GM12878 (cell line): ENCODE results near the gene RALGPS2. TPM values are rescaled to one million over a fixed set of nuclear protein-coding genes. Genes with fewer than 3 reads are reported as not detected.

ENCODE experiments used
- ATAC-seq: fragments of 200-7000 bp; cut with Tn5 transposase; 3 replicates; pipeline ENCODE4 v1.9.1; 2020; ENCODE audit warnings: mild to moderate bottlenecking, moderate library complexity
- BruUV-seq: library from RNA; stranded (reverse); fragments of 400-500 nt; replicated peaks from 2 replicates; lab custom pipeline; 2021; lab: Mats Ljungman, UMichigan
- CTCF ChIA-PET: fragments of 300-600 bp; sonication (Branson Sonifier 250); formaldehyde crosslinking; extraction: SDS; loops from one replicate; lab custom pipeline; 2021; ENCODE audit warnings: inconsistent platforms; lab: Yijun Ruan, JAX
- POLR2A ChIA-PET: fragments of 350-600 bp; formaldehyde crosslinking; extraction: SDS; loops from one replicate; lab custom pipeline; 2021; ENCODE audit warnings: inconsistent platforms; lab: Charles Lee
- RAD21 ChIA-PET: fragments of 300-600 bp; sonication (Branson Sonifier 250); formaldehyde crosslinking; loops from one replicate; lab custom pipeline; 2023; ENCODE audit warnings: antibody characterized with exemption; ENCODE audit not compliant: unreplicated experiment; lab: Charles Lee
- SMC1A ChIA-PET: fragments of 300-600 bp; sonication (Branson Sonifier 250); formaldehyde crosslinking; loops from one replicate; lab custom pipeline; 2023; ENCODE audit not compliant: unreplicated experiment, uncharacterized antibody; lab: Charles Lee
- DNase-seq: peaks from one replicate; pipeline ENCODE4 v3.0.0-alpha.2; 2011; ENCODE audit warnings: low read depth, low spot score
- FAIRE-seq: peaks from 3 replicates; lab custom pipeline; 2011; peaks lifted over from hg19 to GRCh38; lab: Jason Lieb, UNC
- H2AFZ ChIP-seq: 2 replicates; pipeline ENCODE4 v1.6.0; 2011; ENCODE audit warnings: low read depth, low read length, control low read depth; ENCODE audit not compliant: control insufficient read depth
- H3K27ac ChIP-seq: 2 replicates; pipeline ENCODE4 v1.5.1; 2011; ENCODE audit warnings: control low read depth; ENCODE audit not compliant: control insufficient read depth, insufficient read depth
- H3K27me3 ChIP-seq, 2 experiments: replicated peaks in 1 of 2; 2 replicates each; pipeline versions ENCODE4 v1.6.0 to v1.6.1; 2011; ENCODE audit warnings: low read length in 1 of 2; ENCODE audit not compliant: control insufficient read depth in 2 of 2, insufficient read depth in 2 of 2
- H3K36me3 ChIP-seq, 2 experiments: 2 replicates each; pipeline ENCODE4 v1.5.1; 2011; ENCODE audit warnings: low read length in 1 of 2; ENCODE audit not compliant: control insufficient read depth in 2 of 2, insufficient read depth in 2 of 2
- H3K4me1 ChIP-seq: 2 replicates; pipeline ENCODE4 v1.6.1; 2011; ENCODE audit warnings: mild to moderate bottlenecking, low read length, moderate library complexity, mixed read lengths; ENCODE audit not compliant: control insufficient read depth, insufficient read depth
- H3K4me2 ChIP-seq: 2 replicates; pipeline ENCODE4 v1.6.0; 2011; ENCODE audit warnings: control low read depth; ENCODE audit not compliant: control insufficient read depth, insufficient read depth
- H3K4me3 ChIP-seq: fragments of 200-600 bp; sonication (generic); 2 replicates; pipeline ENCODE4 v1.5.1; 2016
- H3K79me2 ChIP-seq: 2 replicates; pipeline ENCODE4 v1.6.0; 2011; ENCODE audit warnings: low read length; ENCODE audit not compliant: control insufficient read depth, insufficient read depth
- H3K9ac ChIP-seq: 2 replicates; pipeline ENCODE4 v1.8.0; 2011; ENCODE audit warnings: low read length, control low read depth, mixed read lengths; ENCODE audit not compliant: control insufficient read depth, insufficient read depth
- H3K9me3 ChIP-seq: replicated peaks from 3 replicates; pipeline ENCODE4 v1.5.1; 2011; ENCODE audit warnings: mild to moderate bottlenecking, low read length; ENCODE audit not compliant: control insufficient read depth, insufficient read depth
- H4K20me1 ChIP-seq: 2 replicates; pipeline ENCODE4 v1.6.0; 2011; ENCODE audit not compliant: control insufficient read depth, insufficient read depth
- BCL3 ChIP-seq: IDR thresholded peaks from 2 replicates; pipeline ENCODE4 v1.6.1; 2011; ENCODE audit warnings: borderline replicate concordance, low read depth, mild to moderate bottlenecking, moderate library complexity, low read length; ENCODE audit not compliant: insufficient read depth, poor library complexity, severe bottlenecking
- E2F8 ChIP-seq: fragments of 450-650 bp; IDR thresholded peaks from 2 replicates; pipeline ENCODE4 v1.6.1; 2018; ENCODE audit warnings: mild to moderate bottlenecking, low read depth, moderate library complexity; ENCODE audit not compliant: partially characterized antibody
- EP300 ChIP-seq, 2 experiments: fragments of 150-350 bp in 1 of 2; IDR thresholded peaks; 2 replicates each; pipeline ENCODE4 v1.6.1; 2011 to 2012; ENCODE audit warnings: low read depth in 2 of 2, low read length in 2 of 2, borderline replicate concordance in 1 of 2, improper control_type of control experiment in 1 of 2, inconsistent platforms in 1 of 2; ENCODE audit not compliant: control insufficient read depth in 1 of 2
- HSF1 ChIP-seq: fragments of 150-350 bp; IDR thresholded peaks from 2 replicates; pipeline ENCODE4 v1.6.1; 2014; ENCODE audit warnings: mild to moderate bottlenecking, low read depth, low read length
- MLLT1 ChIP-seq: fragments of 450-650 bp; IDR thresholded peaks from 2 replicates; pipeline ENCODE4 v1.6.1; 2016; ENCODE audit warnings: mild to moderate bottlenecking
- NFXL1 ChIP-seq: fragments of 450-650 bp; IDR thresholded peaks from 2 replicates; pipeline ENCODE4 v1.6.1; 2017; ENCODE audit warnings: antibody characterized with exemption, mild to moderate bottlenecking, borderline replicate concordance
- RUNX3 ChIP-seq: IDR thresholded peaks from 2 replicates; pipeline ENCODE4 v1.6.1; 2012; ENCODE audit warnings: low read length, inconsistent platforms
- SREBF2 ChIP-seq: IDR thresholded peaks from 2 replicates; pipeline ENCODE4 v1.6.1; 2012; ENCODE audit warnings: mild to moderate bottlenecking, low read length
- SUPT20H ChIP-seq: IDR thresholded peaks from 2 replicates; pipeline ENCODE4 v1.6.1; 2011; ENCODE audit warnings: low read depth, mild to moderate bottlenecking, low read length, moderate library complexity, borderline replicate concordance; ENCODE audit not compliant: control insufficient read depth
- SUZ12 ChIP-seq: fragments of 200-600 bp; sonication (generic); IDR thresholded peaks from one replicate; pipeline ENCODE4 v1.6.1; 2018; ENCODE audit warnings: antibody characterized with exemption, mild to moderate bottlenecking; ENCODE audit not compliant: unreplicated experiment
- ZNF687 ChIP-seq: fragments of 450-650 bp; IDR thresholded peaks from 2 replicates; pipeline ENCODE4 v1.6.1; 2017; ENCODE audit warnings: mild to moderate bottlenecking, moderate library complexity
- WGBS: methylation state at CpG from one replicate; pipeline ENCODE4 v1.1.6; 2016; ENCODE audit warnings: low lambda C conversion rate; ENCODE audit not compliant: insufficient replicate concordance, insufficient coverage; ENCODE audit errors: missing lambda C conversion rate; 5-methylcytosine and 5-hydroxymethylcytosine counted together
- in situ Hi-C: fragments of 300-500 bp; cut with MboI; formaldehyde crosslinking; loops from 9 replicates; pipeline ENCODE4 v1.14.3; 2018; ENCODE audit warnings: mixed read lengths
- intact Hi-C: fragments of 100-400 bp; cut with micrococcal nuclease; formaldehyde crosslinking; loops from one replicate; pipeline ENCODE4 v1.14.2; 2022; ENCODE audit not compliant: unreplicated experiment
- polyA plus RNA-seq, 11 experiments: library from polyadenylated mRNA; depleted of rRNA in 4 of 11; unstranded in 6 of 11; stranded (reverse) in 5 of 11; fragments of >200 nt; fragmentation: Nextera tagmentation in 4 of 11; fragmentation: Illumina TruSeq in 1 of 11; extraction: Ambion mirVana in 4 of 11; extraction: Trizol in 1 of 11; gene quantifications; 1 replicate in 1 of 11; 2 replicates in 10 of 11; pipeline versions ENCODE4 v1.2.1 to v1.2.3, GENCODE V29; 2011 to 2016; ENCODE audit warnings: inconsistent platforms in 2 of 11, missing spikeins in 2 of 11, low read depth in 1 of 11
- total RNA-seq, 4 experiments: library from RNA; depleted of rRNA in 3 of 4; stranded (reverse); fragments of >200 nt in 3 of 4; fragmentation: Illumina TruSeq in 1 of 4; extraction: Trizol in 1 of 4; gene quantifications; 2 replicates each; pipeline versions ENCODE4 v1.2.1 to v1.2.3, GENCODE V29; 2013 to 2021

The RALGPS2 gene
- total and polyA plus RNA-seq, 10 of the 15 experiments (the other 5 are each of a cell fraction or from before 2014, with no cell fraction given) = 0.08 to 3.7 (median 0.50) TPM

GRCh38 chr1:178745260-178745659, 20.2 kb downstream of the RALGPS2 start:
- intact Hi-C loops = no loop called here
- SMC1A ChIA-PET = interaction anchor here (0.5 kb wide), 1 partner anchor 78 kb away, joined by 3 read pairs; no protein-coding TSS in a partner anchor
- no TSS peak for BruUV-seq
- CTCF ChIA-PET = interaction anchor here (0.9 to 1.3 kb wide), 2 partner anchors 9 to 201 kb away, joined by 3 read pairs; no protein-coding TSS in a partner anchor
- H3K27ac ChIP-seq = no peak overlapping the region
- H3K79me2 ChIP-seq = no peaks in the 10 kb centered on the region
- H3K4me1 ChIP-seq = no peaks in the 10 kb centered on the region
- no peak overlapping the region for H3K9ac ChIP-seq
- no peak for FAIRE-seq
- RAD21 ChIA-PET = interaction anchor here (0.7 kb wide), 1 partner anchor 101 kb away, joined by 3 read pairs; no protein-coding TSS in a partner anchor
- in situ Hi-C loops = no loop called here
- no peaks in the 10 kb centered on the region for H3K27me3 ChIP-seq
- H2AFZ ChIP-seq = no peak overlapping the region
- no peak for DNase-seq
- POLR2A ChIA-PET = no interaction called here
- ATAC-seq = no peak
- no peak overlapping the region for H3K4me2 ChIP-seq
- 41% methylated on average over 2 of the region's 2 CpGs for WGBS
- H3K4me3 ChIP-seq = no peak overlapping the region
- no peaks in the 10 kb centered on the region for H3K36me3 ChIP-seq
- H3K9me3 ChIP-seq = no peaks in the 10 kb centered on the region
- no peaks in the 10 kb centered on the region for H4K20me1 ChIP-seq
- TF ChIP-seq SUZ12 (no peak), ZNF687 (no peak), HSF1 (no peak), BCL3 (no peak), EP300 (IDR thresholded peaks at IDR 0.05; ENCODE audit: borderline replicate concordance in 1 of 2, control insufficient read depth in 1 of 2, low read depth in 2 of 2, low read length in 2 of 2) (no peak), SREBF2 (no peak), RUNX3 (no peak), MLLT1 (no peak), NFXL1 (no peak), E2F8 (no peak), SUPT20H (no peak)
